ENCODE data around the gene SYNRG. TPM values are rescaled to one million over a fixed set of nuclear protein-coding genes. Genes with fewer than 3 reads are reported as not detected.

SYNRG gene
- total RNA-seq, 1 experiment from 2014 or later: 5.0 TPM

- DNase-seq (ENCODE audit: low read depth): no peak
These were observed 106.1 kb downstream of the SYNRG start for GRCh38 chr17:37503148-37503547.

- no peak for DNase-seq (ENCODE audit: low read depth)
These were observed 106.9 kb downstream of the SYNRG start for GRCh38 chr17:37502009-37502936.

- no peak for DNase-seq (ENCODE audit: low read depth)
These were observed 108.8 kb downstream of the SYNRG start for GRCh38 chr17:37500378-37500777.

- no peak for DNase-seq (ENCODE audit: low read depth)
These were observed 114.2 kb downstream of the SYNRG start for GRCh38 chr17:37494971-37495370.

GRCh38 chr17:37494401-37494831, 114.8 kb downstream of the SYNRG start:
- no peak for DNase-seq (ENCODE audit: low read depth)

- peak; percentile 65 for DNase-seq (ENCODE audit: low read depth)
These were observed 115.8 kb downstream of the SYNRG start for GRCh38 chr17:37493249-37494027.

- DNase-seq (ENCODE audit: low read depth): no peak
These were observed 117.1 kb downstream of the SYNRG start for GRCh38 chr17:37492167-37492566.

GRCh38 chr17:37490638-37491614, 118.3 kb downstream of the SYNRG start:
- peak; percentile 86 for DNase-seq (ENCODE audit: low read depth)

- peak; percentile 70 for DNase-seq (ENCODE audit: low read depth)
These were observed 119.1 kb downstream of the SYNRG start for GRCh38 chr17:37490022-37490587.

GRCh38 chr17:37489197-37490001, 119.8 kb downstream of the SYNRG start, which contains the start of gene DUSP14:
Gene DUSP14, plus strand, starts transcription at chr17:37489891. Its CDS starts 22,382 bp downstream, at chr17:37512273.
- peak; percentile 81 for DNase-seq (ENCODE audit: low read depth)

GRCh38 chr17:37488607-37489196, 120.5 kb downstream of the SYNRG start:
- peak; percentile 88 for DNase-seq (ENCODE audit: low read depth)

GRCh38 chr17:37488009-37488604, 121.1 kb downstream of the SYNRG start:
- peak; percentile 93 for DNase-seq (ENCODE audit: low read depth)

- DNase-seq (ENCODE audit: low read depth): no peak
These were observed 123.2 kb downstream of the SYNRG start for GRCh38 chr17:37485938-37486570.

GRCh38 chr17:37483311-37484039, 125.7 kb downstream of the SYNRG start:
- peak; percentile 94 for DNase-seq (ENCODE audit: low read depth)

GRCh38 chr17:37481001-37481665, 128.1 kb downstream of the SYNRG start:
- DNase-seq (ENCODE audit: low read depth): no peak

GRCh38 chr17:37480427-37480826, 128.8 kb downstream of the SYNRG start:
- no peak for DNase-seq (ENCODE audit: low read depth)

GRCh38 chr17:37479025-37479424, 130.2 kb downstream of the SYNRG start:
- DNase-seq (ENCODE audit: low read depth): no peak
